UCSD-AML1 (cell line): Measurements from ENCODE around the gene ZGRF1.
"Not testable (repeated sequence)": the region's sequence is repeated elsewhere in the genome, so short reads cannot be mapped to it uniquely, and the experiment has no call there.

Experiments used
- DNase-seq: peaks from one replicate; lab custom pipeline; 2025; ENCODE audit not compliant: unreplicated experiment; lab: John Stamatoyannopoulos, UW

The ZGRF1 gene

GRCh38 chr4:112645541-112646329, 9.0 kb upstream of the ZGRF1 start:
- no peak for DNase-seq

GRCh38 chr4:112644595-112645535, 8.2 kb upstream of the ZGRF1 start:
- not testable (repeated sequence) for DNase-seq

- DNase-seq: no peak
Measured at GRCh38 chr4:112642526-112642925, 5.8 kb upstream of the ZGRF1 start.

GRCh38 chr4:112637552-112637866, 800 bp upstream of the ZGRF1 start:
- no peak for DNase-seq

GRCh38 chr4:112633477-112634235, 3.1 kb downstream of the ZGRF1 start:
- DNase-seq: no peak

GRCh38 chr4:112626228-112626627, 10.5 kb downstream of the ZGRF1 start:
- no peak for DNase-seq

- no peak for DNase-seq
Measured at GRCh38 chr4:112616984-112617383, 19.7 kb downstream of the ZGRF1 start.

- not testable (repeated sequence) for DNase-seq
Measured at GRCh38 chr4:112612814-112613213, 23.9 kb downstream of the ZGRF1 start.

- DNase-seq: no peak
Measured at GRCh38 chr4:112604589-112604988, 32.1 kb downstream of the ZGRF1 start.

- no peak for DNase-seq
Measured at GRCh38 chr4:112594993-112595392, 41.7 kb downstream of the ZGRF1 start.

- no peak for DNase-seq
Measured at GRCh38 chr4:112593438-112594133, 43.1 kb downstream of the ZGRF1 start.

- no peak for DNase-seq
Measured at GRCh38 chr4:112592717-112593116, 44.0 kb downstream of the ZGRF1 start.

GRCh38 chr4:112591593-112591992, 45.1 kb downstream of the ZGRF1 start:
- no peak for DNase-seq

GRCh38 chr4:112589206-112589605, 47.5 kb downstream of the ZGRF1 start:
- DNase-seq: no peak

- DNase-seq: no peak
Measured at GRCh38 chr4:112585977-112586736, 50.6 kb downstream of the ZGRF1 start.

GRCh38 chr4:112567536-112567935, 69.2 kb downstream of the ZGRF1 start:
- DNase-seq: no peak

- no peak for DNase-seq
Measured at GRCh38 chr4:112564706-112565270, 71.9 kb downstream of the ZGRF1 start.

- no peak for DNase-seq
Measured at GRCh38 chr4:112563431-112564200, 73.1 kb downstream of the ZGRF1 start.
